Breast epithelium (tissue), 4 donors: ENCODE results near the gene NAALADL1. TPM values are rescaled to one million over a fixed set of nuclear protein-coding genes. Genes with fewer than 3 reads are reported as not detected.

ENCODE experiments used
- DNase-seq, 2 donors: peaks; one replicate each; pipeline ENCODE4 v3.0.0-alpha.2; 2019; ENCODE audit warnings: low spot score in 2 of 2
- H3K27ac ChIP-seq, 2 donors: fragments of 200-600 bp; sonication (generic) in 1 of 2; one replicate each; pipeline ENCODE4 v1.5.1; 2016 to 2019; ENCODE audit warnings: mild to moderate bottlenecking in 1 of 2
- H3K27me3 ChIP-seq, 2 donors: fragments of 200-600 bp; sonication (generic) in 1 of 2; one replicate each; pipeline versions ENCODE4 v1.5.1 to v1.6.0; 2017 to 2019; ENCODE audit warnings: control low read depth in 1 of 2, mild to moderate bottlenecking in 1 of 2
- H3K36me3 ChIP-seq: fragments of 200-600 bp; one replicate; pipeline ENCODE4 v1.5.1; 2019
- H3K4me1 ChIP-seq, 2 donors: fragments of 200-600 bp; sonication (generic); one replicate each; pipeline ENCODE4 v1.5.1; 2016 to 2019; ENCODE audit warnings: control low read depth in 1 of 2
- H3K4me3 ChIP-seq, 3 donors: fragments of 200-600 bp; sonication (generic); 1 replicate in 2 of 3; 2 replicates in 1 of 3; pipeline ENCODE4 v1.5.1; 2016 to 2019; ENCODE audit warnings: mild to moderate bottlenecking in 3 of 3, moderate library complexity in 2 of 3
- H3K9me3 ChIP-seq, 2 donors: fragments of 200-600 bp; sonication (generic) in 1 of 2; one replicate each; pipeline ENCODE4 v1.5.1; 2016 to 2019; ENCODE audit warnings: control low read depth in 1 of 2
- POLR2A ChIP-seq: fragments of 450-650 bp; IDR thresholded peaks from one replicate; pipeline ENCODE4 v1.6.1; 2016; ENCODE audit warnings: antibody characterized with exemption, mild to moderate bottlenecking, moderate library complexity
- POLR2AphosphoS5 ChIP-seq, 3 donors: sonication (generic); formaldehyde crosslinking; IDR thresholded peaks; one replicate each; pipeline ENCODE4 v1.6.1; 2017; ENCODE audit warnings: antibody characterized with exemption in 3 of 3
- intact Hi-C: fragments of 100-400 bp; cut with DNase I; formaldehyde crosslinking; loops from one replicate; pipeline ENCODE4 v1.15.1; 2023; ENCODE audit warnings: low total_unique reads
- total RNA-seq, 3 donors: library from RNA; depleted of rRNA; stranded (reverse); fragments of >200 nt; gene quantifications; one replicate each; pipeline ENCODE4 v1.1.0, GENCODE V29; 2016
- TF ChIP-seq, protein P1 (sequence below), 3 donors: fragments of 450-650 bp; IDR thresholded peaks; one replicate each; pipeline ENCODE4 v1.5.1; 2016 to 2017; ENCODE audit warnings: antibody characterized with exemption in 3 of 3, mild to moderate bottlenecking in 3 of 3, moderate library complexity in 3 of 3

The NAALADL1 gene
- total RNA-seq, 3 donors from 2014 or later: 15.5 to 28.8 (median 19.2) TPM

DNA sequence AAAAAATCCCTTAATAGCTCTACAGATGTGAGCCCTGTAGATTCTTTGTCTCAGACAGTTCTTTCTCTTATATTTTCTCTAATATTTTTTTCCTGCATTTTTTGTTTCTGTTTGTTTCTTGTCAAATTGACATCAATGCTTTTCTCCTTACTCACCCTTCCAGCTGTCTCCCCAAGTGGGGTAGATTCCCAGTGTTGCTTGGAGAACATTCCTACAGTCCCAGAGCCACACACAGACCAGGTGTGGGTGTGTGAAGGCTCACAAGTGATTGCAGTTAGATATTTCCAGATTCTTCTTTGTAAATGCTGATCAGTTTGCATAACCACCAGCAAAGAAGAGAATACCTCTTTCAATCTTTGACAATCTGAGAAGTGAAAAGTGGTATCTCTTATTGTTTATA lies 45.1 kb upstream of the NAALADL1 start:
- H3K27me3 ChIP-seq: no peaks in the 10 kb centered on the region
- H3K4me3 ChIP-seq: no peak overlapping the region
- H3K36me3 ChIP-seq: no peaks in the 10 kb centered on the region
- TF ChIP-seq, protein P1, sequence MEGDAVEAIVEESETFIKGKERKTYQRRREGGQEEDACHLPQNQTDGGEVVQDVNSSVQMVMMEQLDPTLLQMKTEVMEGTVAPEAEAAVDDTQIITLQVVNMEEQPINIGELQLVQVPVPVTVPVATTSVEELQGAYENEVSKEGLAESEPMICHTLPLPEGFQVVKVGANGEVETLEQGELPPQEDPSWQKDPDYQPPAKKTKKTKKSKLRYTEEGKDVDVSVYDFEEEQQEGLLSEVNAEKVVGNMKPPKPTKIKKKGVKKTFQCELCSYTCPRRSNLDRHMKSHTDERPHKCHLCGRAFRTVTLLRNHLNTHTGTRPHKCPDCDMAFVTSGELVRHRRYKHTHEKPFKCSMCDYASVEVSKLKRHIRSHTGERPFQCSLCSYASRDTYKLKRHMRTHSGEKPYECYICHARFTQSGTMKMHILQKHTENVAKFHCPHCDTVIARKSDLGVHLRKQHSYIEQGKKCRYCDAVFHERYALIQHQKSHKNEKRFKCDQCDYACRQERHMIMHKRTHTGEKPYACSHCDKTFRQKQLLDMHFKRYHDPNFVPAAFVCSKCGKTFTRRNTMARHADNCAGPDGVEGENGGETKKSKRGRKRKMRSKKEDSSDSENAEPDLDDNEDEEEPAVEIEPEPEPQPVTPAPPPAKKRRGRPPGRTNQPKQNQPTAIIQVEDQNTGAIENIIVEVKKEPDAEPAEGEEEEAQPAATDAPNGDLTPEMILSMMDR (IDR thresholded peaks at IDR 0.05): no peak
- no peak for TF ChIP-seq POLR2A
- no peak for TF ChIP-seq POLR2AphosphoS5 (IDR thresholded peaks at IDR 0.05)
- DNase-seq: no peak
- peaks cover 0 to 5% of the 10 kb centered on the region in 2 donors for H3K4me1 ChIP-seq
- intact Hi-C loops: no loop called here
- H3K9me3 ChIP-seq: no peaks in the 10 kb centered on the region
- H3K27ac ChIP-seq: peak overlapping the region in 1 of 2 donors; percentile 54

DNA sequence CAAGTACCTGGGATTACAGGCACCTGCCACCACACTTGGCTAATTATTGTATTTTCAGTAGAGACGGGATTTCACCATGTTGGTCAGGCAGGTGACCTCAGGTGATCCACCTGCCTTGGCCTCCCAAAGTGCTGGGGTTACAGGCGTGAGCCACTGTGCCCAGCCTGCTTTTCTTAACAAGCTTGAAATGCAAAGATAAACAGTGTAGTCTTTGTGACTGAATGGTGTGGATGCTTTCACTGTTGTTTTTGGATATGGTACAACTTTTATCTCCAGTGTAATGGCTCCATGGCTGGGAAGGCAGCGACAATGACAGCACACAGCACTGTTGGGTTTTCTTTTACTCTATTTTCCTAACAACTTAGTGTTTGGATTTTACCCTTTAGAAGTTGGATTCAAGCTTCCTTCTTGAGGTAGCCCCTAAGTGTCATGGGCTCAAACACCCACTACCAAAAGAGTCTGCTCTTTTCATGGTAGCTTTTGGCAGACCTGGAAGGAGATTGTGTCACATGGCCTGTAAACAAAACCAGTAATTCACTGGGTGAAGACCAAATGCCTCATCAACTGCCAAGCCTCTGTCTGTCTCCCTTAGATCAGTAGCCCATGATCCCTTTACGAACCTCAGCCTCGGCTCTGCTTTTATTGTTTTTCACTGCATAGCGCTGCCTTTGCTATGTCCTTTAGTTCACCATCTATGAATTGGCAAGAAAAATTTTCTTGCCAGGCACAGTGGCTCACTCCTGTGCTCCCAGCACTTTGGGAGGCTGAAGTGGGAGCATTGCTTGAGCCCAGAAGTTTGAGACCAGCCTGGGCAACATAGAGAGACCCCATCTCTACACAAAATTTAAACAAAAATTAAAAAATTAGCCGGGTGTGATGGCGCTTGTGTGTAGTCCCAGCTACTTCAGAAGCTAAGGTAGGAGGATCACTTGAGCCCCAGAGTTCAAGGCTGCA lies 44.1 kb upstream of the NAALADL1 start:
- Histone ChIP-seq H3K4me3 (no peak overlapping the region), H3K9me3 (no peaks in the 10 kb centered on the region), H3K4me1 (peaks cover 0 to 5% of the 10 kb centered on the region in 2 donors), H3K36me3 (no peaks in the 10 kb centered on the region), H3K27me3 (no peaks in the 10 kb centered on the region), H3K27ac (peak overlapping the region; percentile 54 to 57)
- TF ChIP-seq POLR2AphosphoS5 (IDR thresholded peaks at IDR 0.05) (peak in 1 of 3 donors; percentile 9), POLR2A (no peak)
- TF ChIP-seq, protein P1 (IDR thresholded peaks at IDR 0.05): no peak
- intact Hi-C loops: no loop called here
- DNase-seq: peak in 1 of 2 donors; percentile 54

DNA sequence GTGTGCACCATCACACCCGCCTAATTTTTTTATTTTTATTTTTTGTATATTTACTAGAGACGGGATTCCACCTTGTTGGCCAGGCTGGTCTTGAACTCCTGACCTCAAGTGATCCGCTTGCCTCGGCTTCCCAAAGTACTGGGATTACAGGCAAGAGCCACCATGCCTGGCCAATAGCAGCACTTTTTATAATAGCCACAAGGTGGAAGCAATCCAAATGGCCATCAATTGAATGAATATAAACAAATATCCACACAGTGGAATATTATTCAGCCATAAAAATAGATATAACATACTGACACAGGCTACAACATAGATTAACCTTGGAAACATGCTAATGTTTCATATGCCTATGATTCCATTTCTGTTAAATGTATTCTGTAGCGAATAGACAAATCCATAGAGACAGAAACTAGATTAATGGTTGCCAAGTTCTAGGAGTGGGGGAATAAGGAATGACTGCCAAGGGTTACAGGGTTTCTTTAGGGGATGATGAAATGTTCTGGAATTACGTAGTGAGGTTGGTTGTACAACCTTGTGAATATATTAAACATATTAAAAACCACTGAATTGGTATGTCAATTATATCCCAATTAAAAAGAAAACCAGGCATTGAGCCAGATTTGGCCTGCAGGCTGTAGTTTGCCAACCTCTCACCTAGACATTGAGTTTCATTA lies 42.5 kb upstream of the NAALADL1 start:
- H3K27ac ChIP-seq: peak overlapping the region; percentile 50 to 54
- H3K27me3 ChIP-seq: no peaks in the 10 kb centered on the region
- intact Hi-C loops: no loop called here
- TF ChIP-seq, protein P1 (IDR thresholded peaks at IDR 0.05): peak in 1 of 3 donors; percentile 25
- no peak for TF ChIP-seq POLR2A
- no peak for TF ChIP-seq POLR2AphosphoS5 (IDR thresholded peaks at IDR 0.05)
- H3K4me1 ChIP-seq: peaks cover 0 to 10% of the 10 kb centered on the region in 2 donors
- no peaks in the 10 kb centered on the region for H3K9me3 ChIP-seq
- no peaks in the 10 kb centered on the region for H3K36me3 ChIP-seq
- H3K4me3 ChIP-seq: no peak overlapping the region
- no peak for DNase-seq

DNA sequence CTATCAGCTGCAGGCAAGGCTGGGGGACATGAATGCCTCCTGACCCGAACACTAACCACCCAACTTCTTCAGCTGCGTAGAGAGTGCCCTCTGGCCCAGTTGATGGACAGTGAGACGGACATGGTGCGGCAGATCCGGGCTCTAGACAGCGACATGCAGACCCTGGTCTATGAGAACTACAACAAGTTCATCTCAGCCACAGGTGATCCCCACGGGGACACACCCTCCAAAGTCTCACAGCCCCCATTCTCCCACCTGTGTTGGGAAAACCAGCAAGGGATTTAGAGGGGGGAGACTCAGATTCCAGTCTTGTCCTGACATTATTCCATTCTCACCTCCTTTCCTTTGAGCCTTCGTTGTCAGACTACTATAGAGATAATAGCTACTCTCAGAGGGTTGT lies 38.6 kb upstream of the NAALADL1 start:
- H3K9me3 ChIP-seq: no peaks in the 10 kb centered on the region
- no peaks in the 10 kb centered on the region for H3K27me3 ChIP-seq
- no peaks in the 10 kb centered on the region for H3K36me3 ChIP-seq
- TF ChIP-seq POLR2AphosphoS5 (IDR thresholded peaks at IDR 0.05): no peak
- intact Hi-C loops: no loop called here
- H3K4me1 ChIP-seq: peaks cover 0 to 5% of the 10 kb centered on the region in 2 donors
- peak overlapping the region; percentile 84 to 91 (median 86) for H3K4me3 ChIP-seq
- no peak for DNase-seq
- H3K27ac ChIP-seq: peak overlapping the region; percentile 96

DNA sequence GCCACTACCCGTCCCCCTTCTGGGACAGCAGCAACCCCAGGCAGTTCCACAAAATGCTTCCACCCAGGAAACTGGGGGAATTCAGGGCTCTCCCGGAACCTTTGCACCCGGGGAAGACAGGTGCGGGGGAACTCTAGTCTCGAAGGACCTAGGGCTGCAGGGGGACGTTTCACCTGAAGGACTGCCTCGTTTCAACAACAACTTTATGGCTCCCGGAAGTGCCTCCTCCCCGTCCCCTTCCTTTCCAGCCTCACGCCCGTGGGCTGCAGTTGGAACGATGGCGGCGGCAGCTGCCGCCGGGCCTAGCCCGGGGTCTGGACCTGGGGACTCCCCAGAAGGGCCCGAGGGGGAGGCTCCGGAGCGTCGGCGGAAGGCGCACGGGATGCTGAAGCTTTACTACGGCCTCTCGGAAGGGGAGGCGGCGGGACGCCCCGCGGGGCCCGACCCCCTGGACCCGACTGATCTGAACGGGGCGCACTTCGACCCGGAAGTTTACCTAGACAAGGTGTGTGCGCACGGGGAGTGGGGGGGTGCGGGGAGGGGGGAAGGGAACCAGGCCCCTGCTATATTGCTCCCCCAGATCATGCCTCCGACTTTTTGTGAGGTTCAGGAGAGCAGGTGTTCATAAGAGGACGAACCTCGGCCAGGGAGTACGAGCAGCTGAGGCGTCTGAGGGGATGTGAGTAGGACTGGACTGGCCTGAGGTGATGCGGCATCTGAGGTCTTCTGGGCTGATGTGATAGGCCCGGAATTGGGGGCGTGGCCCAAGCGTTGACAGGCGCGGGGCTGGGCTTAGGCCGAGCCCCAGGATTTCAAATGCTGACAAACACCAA lies 37.8 kb upstream of the NAALADL1 start, which contains the start of gene VPS51:
Gene VPS51 (plus strand): TSS at position 241 of the 833 bp plus-strand sequence. CDS start 37 bp downstream, at position 278.
- Histone ChIP-seq H3K9me3 (no peaks in the 10 kb centered on the region), H3K4me3 (peak within 1 kb of the TSS; percentile 84 to 91 (median 86)), H3K27me3 (no peaks in the 10 kb centered on the region), H3K4me1 (peaks cover 0 to 5% of the 10 kb centered on the region in 2 donors), H3K36me3 (no peaks in the 10 kb centered on the region), H3K27ac (peak within 1 kb of the TSS; percentile 96)
- peak; percentile 84 to 89 for DNase-seq
- TF ChIP-seq POLR2A (no peak), POLR2AphosphoS5 (IDR thresholded peaks at IDR 0.05) (peak; percentile 77 to 96 (median 94))
- TF ChIP-seq, protein P1 (IDR thresholded peaks at IDR 0.05): peak in 1 of 3 donors; percentile 21
- intact Hi-C loops: no loop called here
